Nucleus accumbens (tissue), 56 donors: ENCODE data around the gene ALG1L2.
"Not testable (repeated sequence)": the region's sequence is repeated elsewhere in the genome, so short reads cannot be mapped to it uniquely, and the experiment has no call there.

ENCODE experiments used
- DNase-seq, 56 donors: peaks; one replicate each; lab custom pipeline; 2025; lab: John Stamatoyannopoulos, UW

Gene ALG1L2

DNA sequence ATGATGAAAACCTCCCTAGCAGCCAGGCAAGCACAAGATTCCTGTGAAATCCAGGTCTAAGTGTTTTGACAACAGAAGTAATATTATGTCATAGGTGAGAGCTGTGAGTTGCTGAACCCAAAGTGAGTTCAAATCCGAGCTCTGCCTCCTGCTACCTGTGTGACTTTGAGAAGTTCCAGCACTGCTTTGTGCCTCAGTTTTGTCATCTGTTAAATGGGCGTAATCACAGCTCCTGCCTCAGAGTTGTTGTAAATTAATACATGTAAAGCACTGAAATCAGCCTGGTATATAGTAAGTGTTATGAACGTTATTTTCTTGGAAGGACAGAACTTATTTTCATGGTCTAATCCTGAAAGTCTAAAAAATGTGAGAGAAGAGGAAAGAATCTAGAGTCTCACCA is 38.7 kb downstream of the ALG1L2 start:
- not testable (repeated sequence) for DNase-seq

DNA sequence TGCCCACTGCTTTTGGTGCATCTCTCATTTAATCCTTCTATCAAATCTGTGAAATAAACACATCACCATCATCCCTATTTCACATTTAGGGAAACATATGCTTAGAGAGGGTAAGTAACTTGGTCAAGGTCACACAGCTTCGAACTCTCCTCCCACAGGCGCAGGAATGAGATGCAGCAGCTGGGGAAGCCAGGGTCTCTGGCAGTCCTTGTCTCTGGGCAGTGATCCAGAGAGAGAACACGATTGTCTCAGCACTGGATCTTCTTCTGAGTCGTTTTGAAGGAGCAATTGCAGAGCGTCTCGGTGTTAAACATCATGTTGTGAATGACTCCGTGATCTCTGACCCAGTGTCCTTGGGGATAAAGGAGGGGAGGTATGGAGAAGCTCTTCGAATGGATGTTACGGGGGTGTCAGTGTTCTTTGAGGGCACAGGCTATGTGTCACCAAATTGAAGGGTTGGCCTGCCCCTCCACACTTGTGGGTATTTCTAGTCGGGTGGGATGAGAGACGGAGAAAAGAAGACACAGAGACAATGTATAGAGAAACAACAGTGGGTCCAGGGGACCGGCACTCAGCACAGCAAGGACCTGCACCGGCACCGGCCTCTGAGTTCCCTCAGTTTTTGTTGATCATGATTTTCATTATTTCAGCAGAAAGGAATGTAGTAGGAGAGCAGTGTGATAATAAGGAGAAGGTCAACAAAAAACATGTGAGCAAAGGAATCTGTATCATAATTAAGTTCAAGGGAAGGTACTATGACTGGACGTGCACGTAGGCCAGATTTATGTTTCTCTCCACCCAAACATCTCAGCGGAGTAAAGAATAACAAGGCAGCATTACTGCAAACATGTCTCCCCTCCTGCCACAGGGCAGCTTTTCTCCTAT is 41.5 kb downstream of the ALG1L2 start:
- DNase-seq, result not testable (repeated sequence)

DNA sequence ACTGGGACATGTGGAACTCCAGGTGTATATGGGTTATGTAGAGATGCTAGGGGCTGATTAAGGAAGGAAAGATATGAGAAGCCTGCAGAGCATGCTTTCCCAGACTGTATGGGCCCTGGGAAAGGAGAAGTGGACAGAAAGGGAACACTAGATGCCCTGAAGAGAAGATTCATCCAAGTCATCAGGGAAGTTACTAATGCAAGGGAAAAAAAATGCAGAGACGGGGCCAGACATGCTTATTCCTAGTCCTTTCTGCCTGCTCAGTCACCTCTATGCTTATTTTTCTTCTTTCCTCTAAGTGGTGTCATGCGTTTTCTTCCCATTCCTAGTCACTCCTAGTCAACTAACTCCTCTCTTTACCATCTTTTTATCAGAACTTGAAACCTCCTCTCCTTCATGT is 43.8 kb downstream of the ALG1L2 start:
- DNase-seq, result not testable (repeated sequence)

DNA sequence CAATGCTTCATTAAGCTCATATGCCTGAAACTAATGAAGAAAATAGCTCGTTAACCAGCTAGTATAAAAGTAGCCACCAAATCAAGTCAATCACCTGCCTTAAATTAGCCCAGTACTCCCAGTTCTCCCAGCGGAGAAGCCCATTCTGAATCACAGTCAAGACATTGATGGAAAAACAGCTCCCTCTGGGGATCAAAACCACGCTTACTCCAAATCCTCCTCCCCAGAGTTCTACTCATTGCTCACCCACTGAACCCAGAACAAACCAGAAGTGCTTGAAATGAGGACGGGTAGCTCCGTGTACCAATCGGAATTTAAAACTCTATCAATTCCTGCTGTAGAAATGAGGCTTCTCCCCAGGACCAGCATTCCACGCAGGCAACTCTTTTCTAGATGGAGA is 54.7 kb downstream of the ALG1L2 start:
- DNase-seq, result not testable (repeated sequence)

DNA sequence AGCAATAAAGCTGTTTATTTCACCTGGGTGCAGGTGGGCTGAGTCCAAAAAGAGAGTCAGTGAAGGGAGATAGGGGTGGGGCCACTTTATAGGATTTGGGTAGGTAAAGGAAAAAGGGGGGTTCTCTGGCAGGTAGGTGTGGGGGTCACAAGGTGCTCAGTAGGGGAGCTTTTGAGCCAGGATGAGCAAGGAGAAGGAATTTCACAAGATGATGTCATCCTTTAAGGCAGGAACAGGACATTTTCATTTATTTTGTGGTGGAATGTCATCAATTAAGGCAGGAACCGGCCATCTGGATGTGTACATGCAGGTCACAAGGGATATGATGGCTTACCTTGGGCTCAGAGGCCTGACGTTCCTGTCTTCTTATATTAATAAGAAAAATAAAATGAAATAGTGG is 56.1 kb downstream of the ALG1L2 start:
- not testable (repeated sequence) for DNase-seq

DNA sequence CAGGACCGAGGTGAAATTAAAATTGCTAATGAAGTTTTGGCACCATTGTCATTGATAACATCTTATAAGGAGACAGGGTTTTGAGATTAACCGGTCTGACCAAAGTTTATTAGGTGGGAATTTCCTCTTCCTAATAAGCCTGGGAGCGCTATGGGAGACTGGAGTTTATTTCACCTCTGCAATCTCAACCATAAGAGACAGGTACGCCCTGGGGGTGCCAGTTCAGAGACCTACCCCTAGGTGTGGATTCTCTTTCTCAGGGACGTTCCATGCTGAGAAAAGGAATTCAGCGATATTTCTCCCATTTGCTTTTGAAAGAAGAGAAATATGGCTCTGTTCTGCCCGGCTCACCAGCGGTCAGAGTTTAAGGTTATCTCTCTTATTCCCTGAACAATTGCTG is 57.4 kb downstream of the ALG1L2 start:
- DNase-seq, result not testable (repeated sequence)

DNA sequence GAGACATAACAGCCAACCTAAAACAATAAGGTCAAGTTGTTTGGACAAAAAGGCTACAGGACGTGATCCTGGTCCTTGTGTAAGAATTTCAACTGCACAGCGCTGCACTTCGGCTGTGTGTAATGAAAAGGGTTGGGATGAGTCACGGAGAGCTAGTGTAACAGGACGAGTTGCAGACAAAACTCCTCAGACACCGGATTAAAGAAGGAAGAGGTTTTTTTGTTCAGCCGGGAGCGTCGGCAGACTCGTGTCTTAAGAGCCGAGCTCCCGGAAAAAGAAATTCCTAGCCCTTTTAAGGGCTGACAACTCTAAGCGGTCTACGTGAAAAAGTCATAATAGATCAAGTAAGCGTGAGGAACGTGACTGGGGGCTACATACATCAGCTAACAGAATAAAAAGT is 59.1 kb downstream of the ALG1L2 start:
- not testable (repeated sequence) for DNase-seq

DNA sequence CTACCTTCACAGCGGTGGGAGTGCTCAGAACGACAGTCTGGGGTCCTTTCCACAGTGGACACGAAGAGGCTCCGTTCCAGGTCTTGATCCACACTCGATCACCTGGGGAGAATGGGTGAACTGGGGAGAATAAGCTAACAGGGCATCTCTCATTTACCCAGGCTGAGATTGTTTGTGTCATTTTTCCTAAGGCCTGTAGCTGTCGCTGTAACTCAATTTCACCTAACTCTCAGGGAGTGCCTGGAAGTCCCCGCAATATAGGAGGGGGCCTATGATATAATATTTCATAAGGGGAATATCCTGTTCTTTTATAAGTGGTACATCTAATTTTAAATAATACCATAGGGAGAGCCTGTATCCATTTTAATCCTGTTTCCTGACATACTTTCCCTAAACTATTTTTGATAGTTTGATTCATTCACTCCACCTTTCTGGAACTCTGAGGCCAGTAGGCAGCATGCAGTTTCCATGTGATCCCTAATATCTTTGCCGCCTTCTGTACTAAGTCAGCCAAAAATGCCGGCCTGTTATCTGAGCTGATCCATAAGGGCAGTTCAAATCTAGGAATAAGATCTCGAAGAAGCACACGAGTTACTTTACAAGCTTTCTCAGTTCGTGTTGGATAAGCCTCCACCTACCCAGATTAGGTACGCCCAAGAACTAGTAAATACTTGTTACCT is 62.2 kb downstream of the ALG1L2 start:
- DNase-seq, result not testable (repeated sequence)

DNA sequence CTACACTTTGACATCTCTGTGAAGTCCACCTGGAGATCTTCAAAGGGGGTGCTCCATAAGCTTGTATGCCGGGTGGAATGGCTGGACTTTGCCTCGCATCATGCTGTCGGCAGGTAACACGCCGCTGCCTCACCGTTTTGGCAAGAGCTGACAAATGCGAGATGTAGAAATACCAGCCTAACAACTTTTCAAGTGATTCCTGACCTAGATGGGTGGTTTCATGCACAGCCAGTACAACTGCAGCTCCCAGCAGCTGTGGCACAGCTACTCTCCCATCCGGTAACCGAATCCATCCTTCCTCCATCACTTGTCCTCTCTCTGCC is 62.7 kb downstream of the ALG1L2 start:
- not testable (repeated sequence) for DNase-seq

DNA sequence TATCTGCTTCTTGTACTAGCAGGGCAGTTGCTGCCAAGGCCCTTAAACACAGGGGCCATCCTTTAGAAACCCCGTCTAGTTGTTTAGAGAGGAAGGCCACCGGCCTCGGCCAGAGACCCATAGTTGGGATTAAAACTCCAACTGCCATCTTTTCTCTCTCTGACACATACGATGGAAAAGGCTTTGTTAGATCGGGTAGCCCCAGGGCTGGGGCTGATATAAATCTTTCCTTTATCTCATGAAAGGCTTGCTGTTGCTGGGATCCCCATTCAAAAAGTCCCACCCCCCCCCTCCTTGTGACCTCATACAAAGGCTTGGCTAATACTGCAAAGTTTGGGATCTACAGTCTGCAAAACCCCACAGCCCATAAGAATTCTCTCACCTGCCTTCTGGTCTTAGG is 63.8 kb downstream of the ALG1L2 start:
- DNase-seq, result not testable (repeated sequence)

DNA sequence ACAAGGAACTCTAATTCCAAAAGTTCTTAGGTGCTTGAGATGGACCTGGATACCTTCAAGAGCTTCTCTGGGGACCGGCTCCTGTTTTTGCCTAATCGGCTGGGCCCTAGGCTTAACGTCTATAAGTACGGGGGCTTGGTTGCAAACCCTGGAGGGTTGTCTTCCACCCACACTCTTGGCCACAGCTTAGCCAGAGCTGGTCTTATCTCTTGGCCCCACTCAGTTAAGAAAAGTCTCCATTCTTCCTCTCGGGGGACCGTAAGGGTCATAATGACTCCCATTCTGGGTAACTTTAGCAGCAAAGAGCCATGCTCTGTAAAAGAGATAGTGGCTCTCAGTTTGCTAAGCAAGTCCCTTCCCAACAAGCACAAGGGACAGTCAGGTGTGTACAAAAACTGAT is 64.8 kb downstream of the ALG1L2 start:
- not testable (repeated sequence) for DNase-seq
